GM18517 (cell line): Measurements from ENCODE around the gene AUTS2.

Source experiments
- ATAC-seq: cut with Tn5 transposase; IDR thresholded peaks from one replicate; pipeline ENCODE4 v1.9.1; 2021; ENCODE audit warnings: mild to moderate bottlenecking, moderate library complexity; ENCODE audit not compliant: unreplicated experiment

AUTS2 gene

GRCh38 chr7:70649323-70649722, 1051.0 kb downstream of the AUTS2 start:
- no peak for ATAC-seq

- no peak for ATAC-seq
Measured at GRCh38 chr7:70654146-70654545, 1055.9 kb downstream of the AUTS2 start.

- ATAC-seq = no peak
Measured at GRCh38 chr7:70654979-70655378, 1056.7 kb downstream of the AUTS2 start.

- ATAC-seq = no peak
Measured at GRCh38 chr7:70655694-70656093, 1057.4 kb downstream of the AUTS2 start.

GRCh38 chr7:70657571-70657970, 1059.3 kb downstream of the AUTS2 start:
- no peak for ATAC-seq

GRCh38 chr7:70657989-70658632, 1059.8 kb downstream of the AUTS2 start:
- no peak for ATAC-seq

GRCh38 chr7:70659263-70659662, 1061.0 kb downstream of the AUTS2 start:
- ATAC-seq = no peak

- no peak for ATAC-seq
Measured at GRCh38 chr7:70660154-70660818, 1062.0 kb downstream of the AUTS2 start.

- ATAC-seq = no peak
Measured at GRCh38 chr7:70660819-70661191, 1062.5 kb downstream of the AUTS2 start.

- ATAC-seq = no peak
Measured at GRCh38 chr7:70663680-70664079, 1065.4 kb downstream of the AUTS2 start.

GRCh38 chr7:70665997-70666396, 1067.7 kb downstream of the AUTS2 start:
- ATAC-seq = no peak

- no peak for ATAC-seq
Measured at GRCh38 chr7:70667406-70667805, 1069.1 kb downstream of the AUTS2 start.

- ATAC-seq = no peak
Measured at GRCh38 chr7:70668606-70669358, 1070.5 kb downstream of the AUTS2 start.

GRCh38 chr7:70669854-70670253, 1071.6 kb downstream of the AUTS2 start:
- ATAC-seq = no peak

- ATAC-seq = no peak
Measured at GRCh38 chr7:70670288-70670687, 1072.0 kb downstream of the AUTS2 start.

GRCh38 chr7:70673778-70674570, 1075.7 kb downstream of the AUTS2 start:
- ATAC-seq = no peak

GRCh38 chr7:70674571-70675010, 1076.3 kb downstream of the AUTS2 start:
- no peak for ATAC-seq

- ATAC-seq = no peak
Measured at GRCh38 chr7:70676243-70676642, 1078.0 kb downstream of the AUTS2 start.

- ATAC-seq = no peak
Measured at GRCh38 chr7:70678621-70679251, 1080.5 kb downstream of the AUTS2 start.

- peak; percentile 69 for ATAC-seq
Measured at GRCh38 chr7:70679661-70680060, 1081.4 kb downstream of the AUTS2 start.

- no peak for ATAC-seq
Measured at GRCh38 chr7:70680306-70680705, 1082.0 kb downstream of the AUTS2 start.
